Fibroblast of pulmonary artery (primary cell): ENCODE results near the gene RPL22.
A peak's percentile ranks its signal among the peaks of the same experiment; 100 is the strongest.

Experiments
- DNase-seq: peaks from one replicate; pipeline ENCODE4 v3.0.0-alpha.2; 2010; ENCODE audit warnings: low read depth
- H3K4me3 ChIP-seq: replicated peaks from 2 replicates; pipeline ENCODE4 v1.5.1; 2011; ENCODE audit warnings: low read depth, mild to moderate bottlenecking, control low read depth, low read length, moderate library complexity
- CTCF ChIP-seq: IDR thresholded peaks from 2 replicates; pipeline ENCODE4 v1.5.1; 2011; ENCODE audit warnings: mild to moderate bottlenecking, control low read depth, low read length, inconsistent platforms; ENCODE audit errors: missing control alignments

Gene RPL22

GRCh38 chr1:6245086-6245868, 45.9 kb upstream of the RPL22 start:
- H3K4me3 ChIP-seq, result no peak overlapping the region
- peak; percentile 59 for TF ChIP-seq CTCF
- peak; percentile 81 for DNase-seq

GRCh38 chr1:6244401-6245049, 45.1 kb upstream of the RPL22 start:
- no peak for TF ChIP-seq CTCF
- H3K4me3 ChIP-seq, result no peak overlapping the region
- no peak for DNase-seq

GRCh38 chr1:6243993-6244392, 44.6 kb upstream of the RPL22 start, which contains the start of gene HES3:
Gene HES3, plus strand, starts transcription at chr1:6244179. Its CDS starts 187 bp downstream, at chr1:6244366.
- no peak for TF ChIP-seq CTCF
- DNase-seq, result no peak
- H3K4me3 ChIP-seq, result no peak within 1 kb of the TSS

GRCh38 chr1:6243053-6243834, 43.8 kb upstream of the RPL22 start:
- H3K4me3 ChIP-seq, result no peak overlapping the region
- TF ChIP-seq CTCF, result no peak

GRCh38 chr1:6241887-6242740, 42.7 kb upstream of the RPL22 start:
- H3K4me3 ChIP-seq, result no peak overlapping the region
- TF ChIP-seq CTCF, result no peak
- DNase-seq, result no peak

More at GRCh38 chr1:6243053-6243834, 43.8 kb upstream of the RPL22 start:
- DNase-seq, result no peak
